ENCODE measurements around the gene MYO1B. TPM values are rescaled to one million over a fixed set of nuclear protein-coding genes. Genes with fewer than 3 reads are reported as not detected.

The MYO1B gene
- total and polyA plus RNA-seq, 10 of the 15 experiments (the other 5 are each of a cell fraction or from before 2014, with no cell fraction given): 0.10 to 4.2 (median 1.6) TPM

- TF ChIP-seq E2F8 (IDR thresholded peaks at IDR 0.05; ENCODE audit: low read depth, partially characterized antibody): no peak
- no peak for TF ChIP-seq SUPT20H (IDR thresholded peaks at IDR 0.05; ENCODE audit: borderline replicate concordance, control insufficient read depth, low read depth, low read length)
- TF ChIP-seq CBX3 (IDR thresholded peaks at IDR 0.05; ENCODE audit: borderline replicate concordance, low read depth): no peak
- no peak for TF ChIP-seq SMAD5 (IDR thresholded peaks at IDR 0.05; ENCODE audit: low read depth)
- no peak for TF ChIP-seq EZH2 (IDR thresholded peaks at IDR 0.05; ENCODE audit: borderline replicate concordance, control insufficient read depth, low read depth, low read length)
- TF ChIP-seq ZBTB40 (IDR thresholded peaks at IDR 0.05; ENCODE audit: borderline replicate concordance): no peak
Measured at GRCh38 chr2:191384829-191385228, 139.6 kb downstream of the MYO1B start (continued).

All from GM12878 (cell line).